K562 (cell line): Measurements from ENCODE around the gene PRKAG1. TPM values are rescaled to one million over a fixed set of nuclear protein-coding genes. Genes with fewer than 3 reads are reported as not detected.

Experiments used
- ATAC-seq: fragments of 200-7000 bp; cut with Tn5 transposase; 3 replicates; pipeline ENCODE4 v1.9.1; 2020; ENCODE audit warnings: moderate library complexity
- BruUV-seq: library from RNA; stranded (reverse); fragments of 400-500 nt; replicated peaks from 2 replicates; lab custom pipeline; 2021; lab: Mats Ljungman, UMichigan
- CTCF ChIA-PET: fragments of 300-600 bp; formaldehyde crosslinking; extraction: SDS; loops from one replicate; lab custom pipeline; 2021; ENCODE audit warnings: low intra/inter-chr PET ratio; lab: Yijun Ruan, JAX
- POLR2A ChIA-PET: fragments of 300-600, 350-650 bp; sonication (Branson Sonifier 250); formaldehyde crosslinking; extraction: SDS; loops from one replicate; lab custom pipeline; 2021; ENCODE audit warnings: antibody characterized with exemption, inconsistent platforms; lab: Yijun Ruan, JAX
- DNase-seq, 4 experiments: peaks; one replicate each; pipeline versions ENCODE4 v3.0.0 to v3.0.0-alpha.2; 2011 to 2018; ENCODE audit warnings: low spot score in 3 of 4, mixed read lengths in 3 of 4; ENCODE audit errors: extremely low read depth in 1 of 4
- FAIRE-seq: peaks from 2 replicates; lab custom pipeline; 2011; peaks lifted over from hg19 to GRCh38; lab: Jason Lieb, UNC
- H2AFZ ChIP-seq: 2 replicates; pipeline ENCODE4 v1.6.0; 2011; ENCODE audit warnings: low read depth, low read length, control low read depth, inconsistent platforms
- H3K27ac ChIP-seq: fragments of 200-600 bp; 3 replicates; pipeline ENCODE4 v1.8.0; 2011; ENCODE audit warnings: low read depth, mild to moderate bottlenecking, control low read depth, inconsistent platforms, low read length, moderate library complexity, mixed read lengths; ENCODE audit errors: extremely low read depth
- H3K27me3 ChIP-seq, 2 experiments: fragments of 300-600 bp in 1 of 2; 2 replicates in 1 of 2; 3 replicates in 1 of 2; pipeline versions ENCODE4 v1.6.0 to v1.8.0; 2011; ENCODE audit warnings: inconsistent platforms in 2 of 2, low read length in 2 of 2, mild to moderate bottlenecking in 1 of 2, mixed read lengths in 1 of 2, moderate library complexity in 1 of 2; ENCODE audit not compliant: control insufficient read depth in 2 of 2, insufficient read depth in 2 of 2
- H3K36me3 ChIP-seq: fragments of 300-600 bp; 3 replicates; pipeline ENCODE4 v1.8.0; 2011; ENCODE audit warnings: mild to moderate bottlenecking, low read length, inconsistent platforms; ENCODE audit not compliant: control insufficient read depth, insufficient read depth
- H3K4me1 ChIP-seq, 2 experiments: fragments of 200-600 bp in 1 of 2; replicated peaks in 1 of 2; 2 replicates in 1 of 2; 3 replicates in 1 of 2; pipeline versions ENCODE4 v1.5.1 to v1.8.0; 2011; ENCODE audit warnings: inconsistent platforms in 2 of 2, low read length in 2 of 2, mild to moderate bottlenecking in 1 of 2, mixed read lengths in 1 of 2, moderate library complexity in 1 of 2; ENCODE audit not compliant: control insufficient read depth in 2 of 2, insufficient read depth in 2 of 2
- H3K4me2 ChIP-seq: 2 replicates; pipeline ENCODE4 v1.6.1; 2011; ENCODE audit warnings: low read length, control low read depth, inconsistent platforms, mixed read lengths; ENCODE audit not compliant: insufficient read depth
- H3K4me3 ChIP-seq: fragments of 200-600 bp; sonication (generic), shearing (Covaris generic); 2 replicates; pipeline ENCODE4 v1.5.1; 2016; ENCODE audit warnings: control low read depth, inconsistent platforms
- H3K79me2 ChIP-seq: fragments of 200-600 bp; 3 replicates; pipeline ENCODE4 v1.8.0; 2011; ENCODE audit warnings: low read length, inconsistent platforms; ENCODE audit not compliant: control insufficient read depth, insufficient read depth
- H3K9ac ChIP-seq, 2 experiments: 2 replicates each; pipeline versions ENCODE4 v1.6.0 to v1.6.1; 2011; ENCODE audit warnings: low read depth in 2 of 2, low read length in 2 of 2, control low read depth in 1 of 2, inconsistent platforms in 1 of 2, mild to moderate bottlenecking in 1 of 2, mixed read lengths in 1 of 2; ENCODE audit not compliant: insufficient read depth in 1 of 2
- H3K9me1 ChIP-seq: one replicate; pipeline ENCODE4 v1.6.0; 2011; ENCODE audit warnings: inconsistent platforms, mild to moderate bottlenecking, low read length, moderate library complexity; ENCODE audit not compliant: control insufficient read depth, insufficient read depth
- H3K9me3 ChIP-seq: replicated peaks from 2 replicates; pipeline ENCODE4 v1.5.1; 2011; ENCODE audit warnings: low read depth, low read length, inconsistent platforms; ENCODE audit not compliant: control insufficient read depth, insufficient read depth
- H4K20me1 ChIP-seq: replicated peaks from 2 replicates; pipeline ENCODE4 v1.6.1; 2011; ENCODE audit warnings: low read length, inconsistent platforms, mixed read lengths; ENCODE audit not compliant: control insufficient read depth, insufficient read depth
- LCOR ChIP-seq: sonication (generic); formaldehyde crosslinking; IDR thresholded peaks from 2 replicates; pipeline ENCODE4 v1.8.0; 2022; ENCODE audit warnings: mild to moderate bottlenecking, missing genetic modification reagents
- LEF1 ChIP-seq: fragments of 450-650 bp; IDR thresholded peaks from 2 replicates; pipeline ENCODE4 v1.6.1; 2016; ENCODE audit warnings: mild to moderate bottlenecking
- PURB ChIP-seq: sonication (generic); formaldehyde crosslinking; IDR thresholded peaks from 2 replicates; pipeline ENCODE4 v1.9.0; 2021; ENCODE audit warnings: low read depth, mild to moderate bottlenecking, missing genetic modification reagents
- STAG1 ChIP-seq: sonication (generic); formaldehyde crosslinking; IDR thresholded peaks from 2 replicates; pipeline ENCODE4 v1.5.0; 2020; ENCODE audit warnings: missing genetic modification reagents, borderline replicate concordance
- ZNF354B ChIP-seq: fragments of 250-450 bp; sonication (Bioruptor Pico); IDR thresholded peaks from 2 replicates; pipeline ENCODE4 v1.4.0; 2020
- WGBS: fragments of 100-300 bp; shearing (Covaris generic); methylation state at CpG from one replicate; pipeline ENCODE4 v1.1.6; 2016; ENCODE audit warnings: low coverage, mixed read lengths; ENCODE audit not compliant: insufficient coverage; ENCODE audit errors: missing lambda C conversion rate; 5-methylcytosine and 5-hydroxymethylcytosine counted together
- in situ Hi-C: fragments of 300-500 bp; cut with MboI; formaldehyde crosslinking; loops from 4 replicates; pipeline ENCODE4 v1.15.0; 2018; ENCODE audit warnings: inconsistent platforms, mixed read lengths
- intact Hi-C: fragments of 100-400 bp; cut with micrococcal nuclease; formaldehyde crosslinking; loops from 2 replicates; pipeline ENCODE4 v1.14.2; 2022
- polyA plus RNA-seq, 8 experiments: library from polyadenylated mRNA; depleted of rRNA in 4 of 8; stranded (reverse) in 5 of 8; unstranded in 3 of 8; fragments of >200 nt; fragmentation: Nextera tagmentation in 2 of 8; fragmentation: Illumina TruSeq in 1 of 8; extraction: Ambion mirVana in 2 of 8; extraction: Trizol in 1 of 8; gene quantifications; 2 replicates each; pipeline versions ENCODE4 v1.2.1 to v1.2.3, GENCODE V29; 2011 to 2014; ENCODE audit warnings: inconsistent platforms in 1 of 8, missing spikeins in 1 of 8
- total RNA-seq, 7 experiments: library from RNA; depleted of rRNA in 6 of 7; stranded (reverse); fragments of >200 nt in 6 of 7; fragmentation: Illumina TruSeq in 2 of 7; extraction: Trizol in 2 of 7; gene quantifications; 2 replicates each; pipeline versions ENCODE4 v1.2.1 to v1.2.3, GENCODE V29; 2011 to 2021; ENCODE audit warnings: low replicate concordance in 1 of 7
- TF ChIP-seq, protein P1 (sequence below): sonication (generic); formaldehyde crosslinking; IDR thresholded peaks from 2 replicates; pipeline ENCODE4 v1.8.1; 2022; ENCODE audit warnings: missing genetic modification reagents
- TF ChIP-seq, protein P2 (sequence below): fragments of 450-650 bp; formaldehyde crosslinking; IDR thresholded peaks from 2 replicates; pipeline ENCODE4 v1.4.0; 2022; ENCODE audit warnings: missing genetic modification characterization

The PRKAG1 gene
- total and polyA plus RNA-seq, 9 of the 15 experiments (the other 6 are each of a cell fraction or from before 2014, with no cell fraction given), result 51.1 to 126 (median 79.1) TPM

DNA sequence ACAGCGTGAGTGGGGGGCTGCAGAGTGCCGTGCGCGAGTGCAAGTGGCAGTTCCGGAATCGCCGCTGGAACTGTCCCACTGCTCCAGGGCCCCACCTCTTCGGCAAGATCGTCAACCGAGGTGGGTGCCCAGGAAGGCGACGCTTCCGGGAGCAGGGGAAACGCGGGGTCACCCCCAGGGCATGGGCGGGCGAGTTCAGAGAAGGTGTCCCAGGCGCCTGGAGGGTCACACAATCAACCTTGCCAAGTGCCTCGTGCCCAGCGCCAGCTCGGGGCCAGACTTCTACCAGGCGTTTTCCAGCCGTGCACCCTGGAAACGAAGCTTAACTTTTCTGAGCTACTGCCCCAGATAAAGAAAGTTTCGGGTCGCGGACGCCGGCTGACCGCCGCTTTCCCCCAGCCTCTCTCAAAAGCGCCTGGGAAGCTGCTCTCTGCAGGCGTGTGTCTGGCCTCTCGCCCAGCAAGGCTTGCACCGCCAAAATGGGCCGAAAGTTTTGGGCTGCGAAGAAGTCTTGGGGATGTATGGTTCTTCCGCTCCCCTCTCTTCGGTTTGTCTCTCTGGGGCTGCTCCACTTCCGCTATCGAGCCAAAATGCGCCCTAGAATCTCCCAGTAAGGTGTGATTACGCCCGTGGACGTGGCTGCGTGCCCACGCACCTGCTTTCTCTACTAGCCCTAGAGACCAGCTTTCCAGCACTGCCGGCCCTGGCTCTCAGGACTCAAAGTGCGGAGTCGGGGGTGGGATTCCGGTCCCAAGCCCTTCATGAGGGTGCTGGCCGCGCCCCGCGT lies 38.8 kb downstream of the PRKAG1 start (continued):
- TF ChIP-seq, protein P1, sequence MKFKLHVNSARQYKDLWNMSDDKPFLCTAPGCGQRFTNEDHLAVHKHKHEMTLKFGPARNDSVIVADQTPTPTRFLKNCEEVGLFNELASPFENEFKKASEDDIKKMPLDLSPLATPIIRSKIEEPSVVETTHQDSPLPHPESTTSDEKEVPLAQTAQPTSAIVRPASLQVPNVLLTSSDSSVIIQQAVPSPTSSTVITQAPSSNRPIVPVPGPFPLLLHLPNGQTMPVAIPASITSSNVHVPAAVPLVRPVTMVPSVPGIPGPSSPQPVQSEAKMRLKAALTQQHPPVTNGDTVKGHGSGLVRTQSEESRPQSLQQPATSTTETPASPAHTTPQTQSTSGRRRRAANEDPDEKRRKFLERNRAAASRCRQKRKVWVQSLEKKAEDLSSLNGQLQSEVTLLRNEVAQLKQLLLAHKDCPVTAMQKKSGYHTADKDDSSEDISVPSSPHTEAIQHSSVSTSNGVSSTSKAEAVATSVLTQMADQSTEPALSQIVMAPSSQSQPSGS, result no peak
- TF ChIP-seq PURB (CRISPR knock-in tag), result no peak
- TF ChIP-seq, protein P2, sequence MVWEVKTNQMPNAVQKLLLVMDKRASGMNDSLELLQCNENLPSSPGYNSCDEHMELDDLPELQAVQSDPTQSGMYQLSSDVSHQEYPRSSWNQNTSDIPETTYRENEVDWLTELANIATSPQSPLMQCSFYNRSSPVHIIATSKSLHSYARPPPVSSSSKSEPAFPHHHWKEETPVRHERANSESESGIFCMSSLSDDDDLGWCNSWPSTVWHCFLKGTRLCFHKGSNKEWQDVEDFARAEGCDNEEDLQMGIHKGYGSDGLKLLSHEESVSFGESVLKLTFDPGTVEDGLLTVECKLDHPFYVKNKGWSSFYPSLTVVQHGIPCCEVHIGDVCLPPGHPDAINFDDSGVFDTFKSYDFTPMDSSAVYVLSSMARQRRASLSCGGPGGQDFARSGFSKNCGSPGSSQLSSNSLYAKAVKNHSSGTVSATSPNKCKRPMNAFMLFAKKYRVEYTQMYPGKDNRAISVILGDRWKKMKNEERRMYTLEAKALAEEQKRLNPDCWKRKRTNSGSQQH (CRISPR knock-in tag), result no peak

DNA sequence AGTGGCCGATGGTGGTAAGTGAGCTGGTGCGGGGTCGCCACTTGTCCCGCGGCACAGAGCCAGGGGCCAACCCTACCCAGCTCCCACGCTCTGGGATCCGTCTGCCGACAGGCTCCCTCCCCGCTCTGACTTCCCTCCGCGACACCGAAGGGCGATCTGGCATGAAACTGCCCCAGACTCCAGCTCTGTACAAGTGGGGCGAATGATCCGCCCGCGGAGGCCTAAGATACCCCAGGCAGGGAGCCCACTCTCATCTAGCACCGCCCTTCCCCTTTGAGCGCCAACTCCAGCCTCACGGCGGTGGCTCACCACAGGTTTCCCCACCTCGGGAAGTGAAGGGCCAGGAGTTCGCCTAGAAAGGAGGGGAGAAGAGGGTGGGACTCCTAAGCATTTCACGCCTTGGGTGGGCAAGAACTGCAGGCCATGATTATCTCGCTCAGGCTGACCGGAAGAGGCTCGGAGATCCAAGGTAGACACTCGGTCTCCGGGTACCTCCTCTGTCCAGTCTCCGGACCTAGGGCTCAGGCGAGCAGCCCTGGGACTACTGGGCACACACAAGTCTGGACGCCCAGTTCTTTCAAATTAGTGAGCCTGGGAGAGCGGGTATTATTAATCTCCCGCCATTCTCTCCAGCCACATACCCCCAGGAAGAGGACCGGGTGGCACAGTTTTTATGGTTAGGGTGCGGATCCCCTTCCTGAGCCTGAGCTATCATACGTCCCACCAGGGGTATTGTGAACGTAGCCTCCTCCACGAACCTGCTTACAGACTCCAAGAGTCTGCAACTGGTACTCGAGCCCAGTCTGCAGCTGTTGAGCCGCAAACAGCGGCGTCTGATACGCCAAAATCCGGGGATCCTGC lies 39.6 kb downstream of the PRKAG1 start:
- 0 out of 2 replicates have a peak, but pooled peaks have one; percentile 23 for TF ChIP-seq STAG1 (CRISPR knock-in tag)
- no peak for TF ChIP-seq LCOR (CRISPR knock-in tag)
- TF ChIP-seq ZNF354B, result no peak
- TF ChIP-seq LEF1, result no peak
- FAIRE-seq, result no peak
- Histone ChIP-seq H3K36me3 (no peaks in the 10 kb centered on the region), H3K4me2 (no peak overlapping the region), H3K9ac (peak overlapping the region in 1 of 2 experiments; percentile 14; a peak in 1 of 4 replicates), H3K9me1 (peaks cover 3% of the 10 kb centered on the region), H3K79me2 (no peaks in the 10 kb centered on the region), H3K9me3 (no peaks in the 10 kb centered on the region), H3K27ac (no peak overlapping the region), H3K27me3 (peaks cover 44 to 51% of the 10 kb centered on the region in 2 experiments; a peak in 4 of 5 replicates), H3K4me3 (no peak overlapping the region), H4K20me1 (no peaks in the 10 kb centered on the region; the same call in none of the 2 replicates), H3K4me1 (peaks cover 10 to 47% of the 10 kb centered on the region in 2 experiments; a peak in 4 of 5 replicates), H2AFZ (no peak overlapping the region)
- in situ Hi-C loops (no loop called here), intact Hi-C loops (loop anchor here (10.0 kb wide), 1 partner anchor 366 kb away; the partner anchor contains the start of gene DNAJC22)
- CTCF ChIA-PET, result interaction anchor here (1.2 kb wide), 1 partner anchor 16 kb away, joined by 5 read pairs; no protein-coding TSS in a partner anchor
- ATAC-seq, result no peak
- no peak for DNase-seq
- POLR2A ChIA-PET, result interaction anchor here (0.6 to 1.8 kb wide), 4 partner anchors 9 to 113 kb away, joined by 3 to 6 read pairs (median 4); no protein-coding TSS in a partner anchor
- 19% methylated on average over 38 of the region's 45 CpGs for WGBS
- BruUV-seq, result no TSS peak
